GM13976 (cell line): ENCODE results near the gene GALNT12.

Experiments
- DNase-seq: peaks from one replicate; pipeline ENCODE4 v3.0.0; 2012; ENCODE audit warnings: low spot score
- CTCF ChIP-seq: IDR thresholded peaks from 2 replicates; pipeline ENCODE4 v1.5.1; 2012; ENCODE audit warnings: borderline replicate concordance, mild to moderate bottlenecking; ENCODE audit not compliant: insufficient read depth; ENCODE audit errors: extremely low read depth, missing control alignments, control extremely low read depth
- in situ Hi-C: fragments of 300-500 bp; cut with MboI; formaldehyde crosslinking; loops from one replicate; pipeline ENCODE4 v1.12.0; 2022; ENCODE audit warnings: low sequenced_read_pairs, mixed read lengths, inconsistent platforms; ENCODE audit not compliant: unreplicated experiment

GALNT12 gene

DNA sequence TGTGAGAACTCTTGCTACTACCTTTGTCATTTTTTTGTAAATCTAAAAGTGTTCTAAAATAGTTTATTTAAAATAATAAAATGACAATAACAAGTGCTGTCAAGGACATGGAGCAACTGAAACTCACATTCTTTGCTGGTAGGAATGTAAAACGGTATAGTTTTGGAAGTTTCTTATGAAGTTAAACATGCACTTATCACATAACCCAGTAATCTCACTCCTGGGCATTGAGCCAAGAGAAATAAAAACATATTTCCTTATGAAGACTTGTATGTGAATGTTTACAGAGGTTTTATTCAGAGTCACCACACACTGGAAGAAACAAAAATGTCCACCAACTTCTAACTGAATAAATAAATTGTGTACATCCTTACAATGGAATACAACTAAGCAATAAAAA lies 90.3 kb downstream of the GALNT12 start:
- DNase-seq, result no peak
- TF ChIP-seq CTCF, result no peak
- in situ Hi-C loops, result no loop called here

DNA sequence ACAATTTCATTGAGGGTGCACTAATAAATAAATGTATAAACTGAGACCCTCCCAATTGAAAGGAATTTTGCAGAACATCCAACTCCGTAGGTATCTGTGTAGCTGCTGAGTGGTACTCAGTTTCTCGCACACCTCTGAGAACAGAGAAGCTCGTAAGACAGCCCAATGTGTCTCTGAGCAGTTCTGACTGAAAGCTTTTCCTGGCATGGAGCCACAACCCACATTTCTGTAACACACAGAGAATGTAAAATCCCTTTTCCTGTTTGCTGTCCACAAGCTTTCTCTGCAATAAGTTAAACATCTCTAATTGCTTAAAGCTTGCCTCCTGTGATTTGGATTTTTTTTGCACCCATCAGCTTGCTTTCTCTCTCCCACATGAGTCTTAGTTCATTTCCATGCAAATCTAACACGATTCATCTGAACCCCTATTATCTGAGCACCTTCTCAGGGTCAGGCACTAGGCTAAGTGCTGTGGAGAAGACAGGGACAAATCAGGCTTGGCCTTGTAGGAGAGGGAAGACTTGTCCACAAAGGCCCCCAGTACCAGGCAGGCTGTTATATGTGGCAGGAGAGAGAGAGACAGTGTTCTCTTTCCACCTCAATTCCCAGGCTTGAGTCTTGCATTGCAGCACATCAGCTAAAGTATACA lies 92.1 kb downstream of the GALNT12 start:
- DNase-seq, result no peak
- in situ Hi-C loops, result no loop called here
- TF ChIP-seq CTCF, result no peak
